Cardiac fibroblast (primary cell): ENCODE results near the gene TTC27.

Experiments used
- DNase-seq, 2 donors: peaks; one replicate each; pipeline versions ENCODE4 v3.0.0 to v3.0.0-alpha.2; 2010; ENCODE audit warnings: low read depth in 2 of 2
- H3K4me3 ChIP-seq, 2 donors: replicated peaks in 1 of 2; 1 replicate in 1 of 2; 2 replicates in 1 of 2; pipeline ENCODE4 v1.5.1; 2011; ENCODE audit warnings: low read depth in 2 of 2, low read length in 2 of 2, mild to moderate bottlenecking in 2 of 2, moderate library complexity in 1 of 2
- TF ChIP-seq, protein P1 (sequence below): IDR thresholded peaks from one replicate; pipeline ENCODE4 v1.5.1; 2011; ENCODE audit warnings: low read depth, mild to moderate bottlenecking, low read length, inconsistent platforms

Gene TTC27

GRCh38 chr2:32627814-32628579, at the start of gene TTC27:
Gene TTC27 (plus strand): TSS chr2:32628050. CDS start chr2:32628293, 243 bp downstream.
- TF ChIP-seq, protein P1, sequence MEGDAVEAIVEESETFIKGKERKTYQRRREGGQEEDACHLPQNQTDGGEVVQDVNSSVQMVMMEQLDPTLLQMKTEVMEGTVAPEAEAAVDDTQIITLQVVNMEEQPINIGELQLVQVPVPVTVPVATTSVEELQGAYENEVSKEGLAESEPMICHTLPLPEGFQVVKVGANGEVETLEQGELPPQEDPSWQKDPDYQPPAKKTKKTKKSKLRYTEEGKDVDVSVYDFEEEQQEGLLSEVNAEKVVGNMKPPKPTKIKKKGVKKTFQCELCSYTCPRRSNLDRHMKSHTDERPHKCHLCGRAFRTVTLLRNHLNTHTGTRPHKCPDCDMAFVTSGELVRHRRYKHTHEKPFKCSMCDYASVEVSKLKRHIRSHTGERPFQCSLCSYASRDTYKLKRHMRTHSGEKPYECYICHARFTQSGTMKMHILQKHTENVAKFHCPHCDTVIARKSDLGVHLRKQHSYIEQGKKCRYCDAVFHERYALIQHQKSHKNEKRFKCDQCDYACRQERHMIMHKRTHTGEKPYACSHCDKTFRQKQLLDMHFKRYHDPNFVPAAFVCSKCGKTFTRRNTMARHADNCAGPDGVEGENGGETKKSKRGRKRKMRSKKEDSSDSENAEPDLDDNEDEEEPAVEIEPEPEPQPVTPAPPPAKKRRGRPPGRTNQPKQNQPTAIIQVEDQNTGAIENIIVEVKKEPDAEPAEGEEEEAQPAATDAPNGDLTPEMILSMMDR, result no peak
- H3K4me3 ChIP-seq, result peak within 1 kb of the TSS; percentile 94 to 96
- peak; percentile 97 for DNase-seq

- H3K4me3 ChIP-seq, result no peak overlapping the region
- TF ChIP-seq, protein P1, result no peak
- peak; percentile 46 to 50 for DNase-seq
Observed at GRCh38 chr2:32591669-32592463, 36.0 kb upstream of the TTC27 start.

DNA sequence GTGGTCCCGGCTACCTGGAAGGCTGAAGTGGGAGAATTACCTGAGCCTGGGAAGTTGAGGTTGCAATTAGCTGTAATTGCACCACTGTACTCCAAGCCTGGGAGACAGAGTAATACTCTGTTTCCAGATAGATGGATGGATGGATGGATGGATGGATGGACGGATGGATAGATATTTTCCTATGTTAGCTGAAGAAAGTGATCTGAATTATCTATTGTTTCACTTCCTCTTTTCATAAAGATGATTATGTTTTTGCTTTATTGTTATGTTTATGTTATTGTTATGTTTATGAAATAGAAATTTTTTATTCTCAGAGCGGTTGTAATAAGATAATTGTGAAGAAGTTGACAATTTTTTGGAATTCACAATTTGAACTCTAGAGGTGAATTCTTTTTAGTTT, 33.3 kb upstream of the TTC27 start:
- TF ChIP-seq, protein P1, result no peak
- no peak overlapping the region for H3K4me3 ChIP-seq
- no peak for DNase-seq

DNA sequence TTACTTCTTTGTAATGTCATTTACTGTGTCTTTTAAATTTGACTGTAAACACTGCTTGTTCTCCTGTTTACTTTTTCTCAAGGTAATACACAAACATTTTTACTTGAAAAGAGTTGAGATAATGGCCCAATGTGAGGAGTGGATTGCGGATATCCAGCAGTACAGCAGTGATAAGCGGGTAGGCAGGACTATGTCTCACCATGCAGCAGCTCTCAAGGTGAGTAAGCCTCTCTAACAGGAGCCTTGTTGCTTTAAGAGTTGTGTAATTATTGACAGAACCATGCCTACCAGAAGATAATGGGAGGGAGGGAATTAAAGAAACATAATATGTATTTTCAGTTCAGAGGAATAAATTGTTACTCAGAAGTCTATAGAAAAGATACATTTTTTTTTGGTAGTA, 16.5 kb upstream of the TTC27 start:
- no peak overlapping the region for H3K4me3 ChIP-seq
- no peak for DNase-seq
- TF ChIP-seq, protein P1, result no peak

DNA sequence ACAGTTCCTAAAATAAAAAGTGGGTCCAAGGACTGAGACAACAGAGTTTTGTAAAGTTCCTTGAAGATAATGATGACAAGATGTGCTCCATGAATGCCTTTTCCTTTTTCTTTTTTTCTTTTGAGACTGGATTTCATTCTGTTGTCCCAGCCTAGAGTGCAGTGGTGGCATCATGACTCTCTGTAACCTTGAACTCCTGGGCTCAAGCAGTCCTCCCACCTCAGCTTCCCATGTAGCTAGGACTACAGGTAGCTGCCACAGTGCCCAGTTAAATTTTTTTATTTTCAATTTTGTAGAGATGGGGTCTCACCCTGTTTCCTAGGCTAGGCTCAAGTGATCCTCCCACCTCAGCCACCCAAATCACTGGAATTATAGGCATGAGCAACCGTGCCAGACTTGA, 16.1 kb upstream of the TTC27 start:
- DNase-seq, result no peak
- no peak overlapping the region for H3K4me3 ChIP-seq
- TF ChIP-seq, protein P1, result no peak

DNA sequence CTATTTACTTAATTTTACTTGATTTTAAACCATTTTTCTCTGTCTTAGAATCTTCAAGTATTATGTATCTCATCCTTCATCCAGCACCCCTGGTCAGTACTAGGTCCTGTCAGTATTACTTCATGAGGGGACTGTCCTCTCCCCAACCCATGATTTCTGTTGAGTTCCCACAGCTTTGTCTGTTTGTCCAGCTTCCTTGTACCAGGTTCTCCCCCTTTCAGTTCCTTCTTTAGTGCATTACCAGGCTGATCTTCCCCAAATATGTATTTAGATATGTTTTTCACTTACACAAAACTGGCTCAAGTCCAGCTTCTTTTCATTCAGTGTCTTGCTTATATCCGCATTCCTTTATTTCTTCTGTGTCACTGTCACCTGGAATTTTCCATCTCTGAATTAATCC, 13.8 kb upstream of the TTC27 start:
- TF ChIP-seq, protein P1, result no peak
- no peak overlapping the region for H3K4me3 ChIP-seq
- DNase-seq, result no peak
